ENCODE results near the gene VMP1. TPM values are rescaled to one million over a fixed set of nuclear protein-coding genes. Genes with fewer than 3 reads are reported as not detected.

Gene VMP1
- total RNA-seq, 1 donor from 2014 or later, result 417 TPM

GRCh38 chr17:59762049-59762823 lies 54.8 kb downstream of the VMP1 start:
- Mint-ChIP-seq H3K36me3 (ENCODE audit: low read depth) (peaks cover 60% of the 10 kb centered on the region), H3K4me1 (peaks cover 42% of the 10 kb centered on the region), H3K4me3 (peak overlapping the region; percentile 62), H3K27me3 (no peaks in the 10 kb centered on the region), H3K27ac (peak overlapping the region; percentile 98), H3K9me3 (peaks cover 4% of the 10 kb centered on the region)
- intact Hi-C loops (cut with micrococcal nuclease), result loop anchor here (1.0 kb wide), 3 partner anchors 8 to 63 kb away; no protein-coding TSS in a partner anchor
- DNase-seq, result peak; percentile 76

DNA sequence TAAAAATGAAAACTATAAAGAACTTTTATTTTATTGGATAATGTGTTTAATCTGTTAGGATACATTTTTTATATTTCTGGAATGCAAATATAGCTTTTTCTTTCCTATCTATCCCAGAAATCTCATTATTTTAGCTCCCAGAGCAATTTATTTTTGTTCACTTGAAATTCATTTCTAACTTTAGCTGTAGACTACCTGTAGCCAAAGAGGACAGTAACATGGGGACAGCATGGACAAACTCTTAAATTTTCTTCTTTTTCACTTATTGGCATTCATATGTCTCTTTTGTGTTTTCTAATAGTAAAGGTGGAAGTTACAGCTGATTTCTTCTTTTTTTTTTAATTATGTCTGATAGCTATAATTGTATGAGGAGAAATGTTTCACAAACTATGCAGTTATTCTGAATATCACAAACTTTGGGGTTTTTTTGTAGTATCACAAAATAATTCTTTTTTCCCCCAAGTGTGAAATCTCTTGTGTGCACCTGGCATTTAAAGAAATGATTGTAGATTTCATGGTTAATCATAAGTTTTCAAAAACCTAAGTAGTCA lies 55.4 kb downstream of the VMP1 start:
- peak overlapping the region; percentile 96 for H3K27ac Mint-ChIP-seq
- H3K4me1 Mint-ChIP-seq, result peaks cover 40% of the 10 kb centered on the region
- H3K4me3 Mint-ChIP-seq, result peak overlapping the region; percentile 55
- no peaks in the 10 kb centered on the region for H3K27me3 Mint-ChIP-seq
- intact Hi-C loops (cut with micrococcal nuclease), result loop anchor here (1.0 kb wide), 3 partner anchors 9 to 62 kb away; no protein-coding TSS in a partner anchor
- no peak for DNase-seq
- peaks cover 4% of the 10 kb centered on the region for H3K9me3 Mint-ChIP-seq
- peaks cover 58% of the 10 kb centered on the region for H3K36me3 Mint-ChIP-seq (ENCODE audit: low read depth)

DNA sequence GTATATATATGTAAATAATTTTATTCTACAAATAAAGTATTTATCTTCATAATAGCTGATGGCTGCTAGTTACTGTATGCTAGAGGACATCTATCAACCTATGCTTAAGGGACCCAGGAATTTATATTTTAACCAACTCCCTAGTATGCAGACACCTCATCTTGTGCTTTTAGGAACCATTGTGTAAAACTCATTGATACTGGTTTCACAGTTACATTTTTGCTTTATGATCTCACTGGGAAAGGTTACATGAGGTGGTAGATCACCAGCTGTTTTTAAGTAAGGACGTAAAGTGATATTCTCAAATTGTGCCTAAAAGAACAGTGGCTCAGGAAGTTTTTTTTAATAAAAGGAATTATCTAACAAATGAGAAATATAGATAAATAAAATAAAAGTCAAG lies 56.4 kb downstream of the VMP1 start:
- DNase-seq, result no peak
- no peaks in the 10 kb centered on the region for H3K27me3 Mint-ChIP-seq
- peaks cover 60% of the 10 kb centered on the region for H3K36me3 Mint-ChIP-seq (ENCODE audit: low read depth)
- peak overlapping the region; percentile 63 for H3K4me3 Mint-ChIP-seq
- intact Hi-C loops (cut with micrococcal nuclease), result no loop called here
- peaks cover 39% of the 10 kb centered on the region for H3K4me1 Mint-ChIP-seq
- peak overlapping the region; percentile 89 for H3K27ac Mint-ChIP-seq
- H3K9me3 Mint-ChIP-seq, result peaks cover 4% of the 10 kb centered on the region

DNA sequence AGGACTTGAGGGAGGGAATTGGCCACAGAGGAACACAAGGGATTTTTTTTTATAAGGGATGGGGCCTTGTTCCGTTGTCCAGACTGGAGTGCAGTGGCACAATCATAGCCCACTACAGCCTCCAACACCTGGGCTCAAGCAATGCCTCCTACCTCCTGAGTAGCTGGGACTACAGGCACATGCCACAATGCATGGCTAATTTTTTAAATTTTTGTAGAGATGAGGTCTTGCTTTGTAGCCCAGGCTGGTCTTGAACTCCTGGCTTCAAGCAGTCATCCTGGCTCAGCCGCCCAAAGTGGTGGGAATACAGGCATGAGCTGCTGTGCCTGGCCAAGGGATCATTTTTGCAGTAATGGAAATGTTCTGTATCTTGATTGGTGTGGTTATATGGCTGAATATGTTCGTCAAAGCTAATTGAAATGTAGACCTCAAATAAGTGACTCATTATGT lies 56.9 kb downstream of the VMP1 start:
- Mint-ChIP-seq H3K9me3 (peaks cover 4% of the 10 kb centered on the region), H3K27me3 (no peaks in the 10 kb centered on the region), H3K4me1 (peaks cover 39% of the 10 kb centered on the region), H3K4me3 (peak overlapping the region; percentile 63), H3K27ac (peak overlapping the region; percentile 89), H3K36me3 (ENCODE audit: low read depth) (peaks cover 58% of the 10 kb centered on the region)
- intact Hi-C loops (cut with micrococcal nuclease), result no loop called here
- DNase-seq, result peak; percentile 63

GRCh38 chr17:59765038-59765437 lies 57.6 kb downstream of the VMP1 start:
- Mint-ChIP-seq H3K9me3 (peaks cover 4% of the 10 kb centered on the region), H3K4me1 (peaks cover 40% of the 10 kb centered on the region), H3K36me3 (ENCODE audit: low read depth) (peaks cover 56% of the 10 kb centered on the region), H3K27ac (peak overlapping the region; percentile 82), H3K4me3 (peak overlapping the region; percentile 41), H3K27me3 (no peaks in the 10 kb centered on the region)
- DNase-seq, result peak; percentile 57
- intact Hi-C loops (cut with micrococcal nuclease), result no loop called here

GRCh38 chr17:59766491-59766890 lies 59.0 kb downstream of the VMP1 start:
- H3K4me3 Mint-ChIP-seq, result no peak overlapping the region
- H3K9me3 Mint-ChIP-seq, result peaks cover 4% of the 10 kb centered on the region
- peaks cover 36% of the 10 kb centered on the region for H3K4me1 Mint-ChIP-seq
- no peak overlapping the region for H3K27ac Mint-ChIP-seq
- H3K36me3 Mint-ChIP-seq (ENCODE audit: low read depth), result peaks cover 49% of the 10 kb centered on the region
- intact Hi-C loops (cut with micrococcal nuclease), result no loop called here
- no peak for DNase-seq
- no peaks in the 10 kb centered on the region for H3K27me3 Mint-ChIP-seq

DNA sequence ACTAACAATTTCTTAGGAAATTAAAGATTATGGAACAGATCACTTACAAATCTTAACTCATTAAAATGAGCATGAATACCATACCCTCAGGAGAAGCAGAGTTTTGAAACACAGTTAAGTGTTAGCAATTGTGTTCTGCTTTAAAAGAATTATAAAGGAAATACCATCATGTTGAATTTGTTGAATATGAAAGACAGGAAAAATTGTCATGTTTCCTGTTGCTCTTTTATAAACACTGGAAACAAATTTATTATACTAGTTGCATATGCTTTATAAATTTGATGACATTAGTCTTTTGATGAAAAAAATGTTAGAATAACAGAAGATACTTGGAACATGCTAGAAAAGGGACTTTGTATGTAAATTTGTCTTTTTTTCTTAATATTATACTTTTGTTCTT lies 59.7 kb downstream of the VMP1 start:
- no peak overlapping the region for H3K27ac Mint-ChIP-seq
- H3K9me3 Mint-ChIP-seq, result peaks cover 4% of the 10 kb centered on the region
- H3K27me3 Mint-ChIP-seq, result no peaks in the 10 kb centered on the region
- intact Hi-C loops (cut with micrococcal nuclease), result no loop called here
- no peak overlapping the region for H3K4me3 Mint-ChIP-seq
- H3K4me1 Mint-ChIP-seq, result peaks cover 30% of the 10 kb centered on the region
- H3K36me3 Mint-ChIP-seq (ENCODE audit: low read depth), result peaks cover 47% of the 10 kb centered on the region
- no peak for DNase-seq

- Mint-ChIP-seq H3K27ac (peak overlapping the region; percentile 56), H3K9me3 (peaks cover 4% of the 10 kb centered on the region), H3K36me3 (ENCODE audit: low read depth) (peaks cover 50% of the 10 kb centered on the region), H3K27me3 (no peaks in the 10 kb centered on the region), H3K4me1 (peaks cover 23% of the 10 kb centered on the region), H3K4me3 (no peak overlapping the region)
- intact Hi-C loops (cut with micrococcal nuclease), result no loop called here
- no peak for DNase-seq
Measured at GRCh38 chr17:59769887-59770286, 62.4 kb downstream of the VMP1 start.

DNA sequence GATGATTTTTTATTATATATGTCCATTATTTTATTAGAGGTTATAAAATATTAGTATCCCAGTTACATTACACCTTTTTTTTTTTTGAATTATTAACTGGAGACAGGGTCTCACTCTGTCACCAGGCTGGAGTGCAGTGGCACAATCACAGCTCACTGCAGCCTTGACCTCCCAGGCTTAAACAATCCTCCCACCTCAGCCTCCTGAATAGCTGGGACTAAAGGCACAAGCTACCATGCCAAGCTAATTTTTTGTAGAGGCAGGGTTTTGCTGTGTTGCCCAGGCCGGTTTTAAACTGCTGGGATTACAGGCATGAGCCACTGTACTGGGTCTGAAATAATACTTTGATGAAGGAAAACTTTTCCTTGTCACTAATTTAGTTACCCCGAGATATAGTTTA lies 63.6 kb downstream of the VMP1 start:
- Mint-ChIP-seq H3K9me3 (no peaks in the 10 kb centered on the region), H3K4me1 (peaks cover 22% of the 10 kb centered on the region), H3K36me3 (ENCODE audit: low read depth) (peaks cover 49% of the 10 kb centered on the region), H3K4me3 (no peak overlapping the region), H3K27ac (no peak overlapping the region), H3K27me3 (no peaks in the 10 kb centered on the region)
- peak; percentile 45 for DNase-seq
- intact Hi-C loops (cut with micrococcal nuclease), result no loop called here

GRCh38 chr17:59775786-59776350 lies 68.4 kb downstream of the VMP1 start:
- Mint-ChIP-seq H3K27ac (no peak overlapping the region), H3K27me3 (no peaks in the 10 kb centered on the region), H3K4me1 (peaks cover 39% of the 10 kb centered on the region), H3K4me3 (no peak overlapping the region), H3K9me3 (peaks cover 5% of the 10 kb centered on the region), H3K36me3 (ENCODE audit: low read depth) (peaks cover 52% of the 10 kb centered on the region)
- intact Hi-C loops (cut with micrococcal nuclease), result no loop called here
- peak; percentile 46 for DNase-seq

- Mint-ChIP-seq H3K4me1 (peaks cover 40% of the 10 kb centered on the region), H3K4me3 (no peak overlapping the region), H3K27ac (peak overlapping the region; percentile 69)
Measured at GRCh38 chr17:59776577-59776976, 69.1 kb downstream of the VMP1 start.

DNA sequence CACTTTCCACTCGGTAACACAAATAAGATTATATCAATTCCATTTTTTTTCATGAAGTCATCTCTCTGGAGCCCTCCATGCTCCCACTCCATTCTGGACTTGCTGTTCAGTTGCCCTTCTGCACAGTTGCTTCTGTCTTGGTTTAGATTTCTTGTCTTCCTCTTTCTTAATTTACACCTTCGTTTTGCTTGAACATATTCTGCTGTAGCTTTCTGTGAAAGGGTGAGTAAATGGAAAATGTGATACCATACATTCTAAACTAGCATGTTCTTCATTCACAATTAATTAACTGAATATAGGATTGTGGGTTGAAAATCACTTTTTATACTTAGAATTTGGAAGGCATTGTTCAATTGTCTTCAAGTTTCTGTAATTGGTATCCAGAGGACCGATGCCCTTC lies 69.6 kb downstream of the VMP1 start:
- H3K4me1 Mint-ChIP-seq, result peaks cover 42% of the 10 kb centered on the region
- H3K27ac Mint-ChIP-seq, result peak overlapping the region; percentile 69
- DNase-seq, result peak; percentile 37
- H3K36me3 Mint-ChIP-seq (ENCODE audit: low read depth), result peaks cover 51% of the 10 kb centered on the region
- peaks cover 5% of the 10 kb centered on the region for H3K9me3 Mint-ChIP-seq
- H3K27me3 Mint-ChIP-seq, result no peaks in the 10 kb centered on the region
- intact Hi-C loops (cut with micrococcal nuclease), result no loop called here
- no peak overlapping the region for H3K4me3 Mint-ChIP-seq

More at GRCh38 chr17:59776577-59776976, 69.1 kb downstream of the VMP1 start:
- H3K36me3 Mint-ChIP-seq (ENCODE audit: low read depth), result peaks cover 54% of the 10 kb centered on the region
- intact Hi-C loops (cut with micrococcal nuclease), result no loop called here
- no peaks in the 10 kb centered on the region for H3K27me3 Mint-ChIP-seq
- H3K9me3 Mint-ChIP-seq, result peaks cover 5% of the 10 kb centered on the region
- DNase-seq, result no peak

DNA sequence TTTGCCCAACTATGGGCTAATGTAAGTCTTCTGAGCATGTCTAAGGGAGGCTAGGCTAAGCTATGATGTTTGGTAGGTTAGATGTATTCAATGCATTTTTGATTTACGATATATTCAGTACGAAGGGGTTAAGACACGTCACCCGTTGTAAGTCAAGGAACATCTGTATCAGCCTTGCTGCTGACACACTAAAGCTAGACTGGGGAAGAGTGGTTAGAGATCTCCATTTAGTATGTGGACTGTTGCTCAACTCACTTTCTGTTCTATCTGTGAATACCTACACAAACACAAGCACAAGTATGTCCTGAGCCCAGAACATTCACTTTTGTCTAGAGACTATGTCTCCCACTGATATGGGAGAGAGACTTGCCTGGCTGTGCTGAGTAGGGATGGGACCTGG lies 71.5 kb downstream of the VMP1 start:
- H3K4me3 Mint-ChIP-seq, result peak overlapping the region; percentile 43
- H3K4me1 Mint-ChIP-seq, result peaks cover 56% of the 10 kb centered on the region

DNA sequence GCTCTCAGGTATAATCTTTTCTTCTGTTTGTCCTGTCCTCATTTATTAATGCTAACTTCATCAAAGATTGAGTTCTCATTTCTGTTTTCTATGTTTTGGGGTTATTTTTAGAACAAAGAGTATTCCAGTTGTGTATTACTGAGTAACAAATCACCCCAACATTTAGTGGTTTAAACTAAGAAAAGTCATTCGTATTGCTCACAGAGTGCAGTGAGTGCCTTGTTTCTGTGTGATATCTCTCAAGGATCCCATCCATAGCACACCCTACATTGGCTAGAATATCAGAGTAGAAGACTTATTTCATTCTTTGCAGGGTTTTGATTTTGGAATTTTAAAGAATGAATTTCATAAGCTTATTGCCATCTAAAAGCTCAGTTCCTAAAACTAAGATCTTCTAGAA lies 72.1 kb downstream of the VMP1 start:
- peak overlapping the region; percentile 78 for H3K27ac Mint-ChIP-seq
- intact Hi-C loops (cut with micrococcal nuclease), result no loop called here
- H3K27me3 Mint-ChIP-seq, result no peaks in the 10 kb centered on the region
- H3K9me3 Mint-ChIP-seq, result peaks cover 5% of the 10 kb centered on the region
- peak; percentile 53 for DNase-seq
- H3K4me1 Mint-ChIP-seq, result peaks cover 59% of the 10 kb centered on the region
- peak overlapping the region; percentile 43 for H3K4me3 Mint-ChIP-seq
- peaks cover 55% of the 10 kb centered on the region for H3K36me3 Mint-ChIP-seq (ENCODE audit: low read depth)

More for the DNA sequence above, 71.5 kb downstream of the VMP1 start:
- peak; percentile 60 for DNase-seq
- Mint-ChIP-seq H3K36me3 (ENCODE audit: low read depth) (peaks cover 55% of the 10 kb centered on the region), H3K27me3 (no peaks in the 10 kb centered on the region), H3K27ac (peak overlapping the region; percentile 78), H3K9me3 (peaks cover 5% of the 10 kb centered on the region)
- intact Hi-C loops (cut with micrococcal nuclease), result no loop called here

Measured in activated CD4-positive, alpha-beta T cell treated with anti-CD3 and anti-CD28 coated beads, Interleukin-2, amount 10 ng/mL, durations not matched to agents 24 days and 14 days (primary cell).